Natural killer cell treated with Interleukin-12 subunit alpha and Interleukin-12 subunit beta and Interleukin-15 and Interleukin-18, amount 100 ng/mL, for 72 hours (primary cell): ENCODE measurements around the gene CAPN8. TPM values are rescaled to one million over a fixed set of nuclear protein-coding genes. Genes with fewer than 3 reads are reported as not detected.

Experiments
- ATAC-seq, 2 donors: fragments of 150-1000 bp; cut with Tn5 transposase in 1 of 2; sonication (Bioruptor Pico), chemical (Tn5 transposase) in 1 of 2; 2 replicates each; pipeline ENCODE4 v1.10.0; 2021
- DNase-seq: peaks from one replicate; pipeline ENCODE4 v3.0.0; 2022; ENCODE audit warnings: low spot score
- H3K27ac Mint-ChIP-seq, 2 donors: 1 replicate in 1 of 2; 2 replicates in 1 of 2; pipeline ENCODE4 v1.8.0; 2022; ENCODE audit warnings: mixed read lengths in 2 of 2, mild to moderate bottlenecking in 1 of 2, moderate library complexity in 1 of 2
- H3K27me3 Mint-ChIP-seq, 2 donors: 1 replicate in 1 of 2; 2 replicates in 1 of 2; pipeline ENCODE4 v1.8.0; 2022; ENCODE audit warnings: mixed read lengths in 2 of 2
- H3K36me3 Mint-ChIP-seq: one replicate; pipeline ENCODE4 v1.8.0; 2022; ENCODE audit warnings: mixed read lengths
- H3K4me1 Mint-ChIP-seq, 2 donors: 1 replicate in 1 of 2; 2 replicates in 1 of 2; pipeline ENCODE4 v1.8.0; 2022; ENCODE audit warnings: low read depth in 2 of 2, mixed read lengths in 2 of 2, mild to moderate bottlenecking in 1 of 2
- H3K4me3 Mint-ChIP-seq: one replicate; pipeline ENCODE4 v1.8.0; 2022; ENCODE audit warnings: mixed read lengths
- H3K9me3 Mint-ChIP-seq: 2 replicates; pipeline ENCODE4 v1.8.0; 2022; ENCODE audit warnings: mixed read lengths
- total RNA-seq, 2 donors: library from RNA; stranded (reverse); gene quantifications; one replicate each; pipeline ENCODE4 v1.2.3, GENCODE V29; 2022

CAPN8 gene
- total RNA-seq, 2 donors from 2014 or later: not detected

DNA sequence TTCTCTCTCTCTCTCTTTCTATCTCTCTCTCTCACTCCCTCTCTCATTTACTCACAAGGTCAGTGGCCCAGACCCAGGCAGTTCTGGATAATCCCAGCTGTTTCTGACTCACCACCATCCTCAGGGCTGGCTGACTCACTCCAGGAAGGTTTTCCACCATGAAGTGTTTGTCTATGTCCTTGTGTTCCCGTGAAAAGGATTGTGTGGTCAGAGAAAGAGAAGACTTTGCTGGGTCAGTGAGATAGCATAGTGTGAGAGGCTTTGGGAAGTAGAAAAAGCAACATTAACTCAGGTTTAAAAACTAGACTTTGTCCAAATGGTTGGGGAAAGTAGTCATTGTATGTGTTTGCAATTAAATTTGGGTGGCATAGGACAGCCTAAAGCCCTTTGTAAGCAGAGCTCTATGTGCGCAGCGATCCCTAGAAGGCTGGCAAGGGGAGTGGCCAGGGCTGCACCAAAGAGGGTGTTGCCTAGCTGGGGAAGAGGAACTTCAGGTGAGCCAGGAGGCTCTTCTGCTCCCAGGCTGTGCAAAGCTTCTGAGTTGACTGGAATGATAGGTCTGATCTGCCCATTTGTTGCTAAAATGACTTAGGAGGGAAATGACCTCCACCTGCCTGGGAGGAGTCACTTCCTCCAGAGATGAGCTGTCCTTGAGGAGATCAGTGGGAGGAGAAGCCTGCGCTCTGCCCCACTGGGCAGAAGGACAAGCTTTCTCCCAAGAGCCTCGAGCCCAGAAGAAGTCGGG is 41.9 kb upstream of the CAPN8 start:
- Mint-ChIP-seq H3K27ac (no peak overlapping the region), H3K9me3 (no peaks in the 10 kb centered on the region), H3K27me3 (no peaks in the 10 kb centered on the region), H3K36me3 (no peaks in the 10 kb centered on the region), H3K4me3 (no peak overlapping the region), H3K4me1 (peaks cover 12 to 22% of the 10 kb centered on the region in 2 donors)
- no peak for DNase-seq
- ATAC-seq: no peak

- ATAC-seq: no peak
- no peaks in the 10 kb centered on the region for H3K9me3 Mint-ChIP-seq
- H3K36me3 Mint-ChIP-seq: no peaks in the 10 kb centered on the region
- no peak overlapping the region for H3K27ac Mint-ChIP-seq
- DNase-seq: no peak
- no peak overlapping the region for H3K4me3 Mint-ChIP-seq
- H3K27me3 Mint-ChIP-seq: no peaks in the 10 kb centered on the region
- peaks cover 13 to 22% of the 10 kb centered on the region in 2 donors for H3K4me1 Mint-ChIP-seq
Measured at GRCh38 chr1:223706077-223706973, 40.8 kb upstream of the CAPN8 start.

DNA sequence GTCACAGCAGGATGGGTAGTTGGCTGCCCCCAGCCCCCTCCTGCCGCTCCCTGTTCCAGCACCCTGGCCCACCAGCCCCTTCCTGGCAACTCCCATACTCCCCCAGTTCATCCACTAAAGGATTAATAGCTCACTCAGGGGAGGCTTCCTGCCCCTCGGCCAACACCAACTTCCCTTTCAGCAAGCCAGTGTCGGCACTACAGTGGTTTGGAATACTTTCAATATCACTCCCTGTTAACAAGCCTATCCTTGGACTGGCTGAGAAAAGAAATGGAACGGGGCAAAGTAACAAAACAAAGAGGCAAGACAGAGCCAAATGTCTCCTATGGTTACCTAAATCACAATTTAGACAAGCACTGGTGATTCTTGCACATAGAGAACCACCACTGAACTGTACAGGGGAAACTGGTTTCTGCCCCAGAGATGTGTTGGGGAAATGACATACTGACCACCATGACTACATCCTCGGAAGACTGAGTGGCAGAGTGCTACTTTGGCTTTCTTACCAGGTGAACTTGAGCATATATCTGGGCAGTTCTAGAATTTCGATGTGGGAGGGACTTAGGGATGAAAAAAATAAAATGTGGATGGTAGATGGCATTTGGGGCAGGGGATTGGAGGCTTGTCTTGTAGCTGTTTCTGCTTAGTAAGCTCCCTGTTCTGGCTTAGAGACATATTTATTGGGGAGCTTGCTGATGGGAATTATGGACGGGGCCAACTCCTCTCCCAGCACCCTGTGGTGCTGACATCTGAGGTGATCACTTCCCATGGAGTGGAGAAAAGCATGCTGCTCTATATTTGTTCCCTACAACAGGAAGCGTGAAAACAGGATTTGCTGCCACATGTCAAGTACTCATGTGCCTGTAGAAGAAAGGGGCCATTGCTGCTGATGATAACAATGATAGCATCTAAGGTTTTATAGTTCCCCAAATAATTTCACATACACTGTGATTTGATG is 39.7 kb upstream of the CAPN8 start:
- H3K36me3 Mint-ChIP-seq: no peaks in the 10 kb centered on the region
- no peaks in the 10 kb centered on the region for H3K27me3 Mint-ChIP-seq
- DNase-seq (no peak), ATAC-seq (peak; percentile 73 to 75)
- H3K9me3 Mint-ChIP-seq: no peaks in the 10 kb centered on the region
- peak overlapping the region in 1 of 2 donors; percentile 1 for H3K27ac Mint-ChIP-seq
- no peak overlapping the region for H3K4me3 Mint-ChIP-seq
- peaks cover 13 to 19% of the 10 kb centered on the region in 2 donors for H3K4me1 Mint-ChIP-seq

DNA sequence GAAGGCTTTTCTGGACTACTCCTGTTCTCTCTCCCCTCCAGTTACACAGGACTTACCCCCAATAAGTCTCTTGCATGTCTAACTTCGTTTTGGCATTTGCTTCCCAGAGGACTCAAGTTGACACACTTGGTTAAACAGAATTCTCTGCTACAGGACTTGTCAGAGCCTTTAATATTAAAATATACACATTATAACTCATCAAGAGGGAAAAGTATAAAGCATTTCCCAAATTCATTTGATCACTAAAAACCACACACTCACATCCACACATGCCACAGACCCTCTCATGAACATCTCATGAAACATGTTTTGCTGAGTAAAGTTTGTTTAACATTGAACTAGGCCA is 38.1 kb upstream of the CAPN8 start:
- Mint-ChIP-seq H3K27me3 (no peaks in the 10 kb centered on the region), H3K36me3 (no peaks in the 10 kb centered on the region), H3K4me1 (peaks cover 13 to 16% of the 10 kb centered on the region in 2 donors), H3K4me3 (no peak overlapping the region), H3K9me3 (no peaks in the 10 kb centered on the region), H3K27ac (no peak overlapping the region)
- DNase-seq: no peak
- ATAC-seq: no peak

GRCh38 chr1:223702735-223703667 is 37.5 kb upstream of the CAPN8 start:
- no peak for DNase-seq
- H3K4me3 Mint-ChIP-seq: no peak overlapping the region
- H3K36me3 Mint-ChIP-seq: no peaks in the 10 kb centered on the region
- H3K9me3 Mint-ChIP-seq: no peaks in the 10 kb centered on the region
- H3K27me3 Mint-ChIP-seq: no peaks in the 10 kb centered on the region
- no peak overlapping the region for H3K27ac Mint-ChIP-seq
- ATAC-seq: no peak
- H3K4me1 Mint-ChIP-seq: peaks cover 17 to 18% of the 10 kb centered on the region in 2 donors

- Mint-ChIP-seq H3K4me1 (peaks cover 17 to 22% of the 10 kb centered on the region in 2 donors), H3K9me3 (no peaks in the 10 kb centered on the region), H3K36me3 (no peaks in the 10 kb centered on the region), H3K27me3 (no peaks in the 10 kb centered on the region), H3K4me3 (no peak overlapping the region), H3K27ac (peak overlapping the region in 1 of 2 donors; percentile 47)
- ATAC-seq (no peak), DNase-seq (no peak)
Measured at GRCh38 chr1:223700942-223701637, 35.6 kb upstream of the CAPN8 start.

DNA sequence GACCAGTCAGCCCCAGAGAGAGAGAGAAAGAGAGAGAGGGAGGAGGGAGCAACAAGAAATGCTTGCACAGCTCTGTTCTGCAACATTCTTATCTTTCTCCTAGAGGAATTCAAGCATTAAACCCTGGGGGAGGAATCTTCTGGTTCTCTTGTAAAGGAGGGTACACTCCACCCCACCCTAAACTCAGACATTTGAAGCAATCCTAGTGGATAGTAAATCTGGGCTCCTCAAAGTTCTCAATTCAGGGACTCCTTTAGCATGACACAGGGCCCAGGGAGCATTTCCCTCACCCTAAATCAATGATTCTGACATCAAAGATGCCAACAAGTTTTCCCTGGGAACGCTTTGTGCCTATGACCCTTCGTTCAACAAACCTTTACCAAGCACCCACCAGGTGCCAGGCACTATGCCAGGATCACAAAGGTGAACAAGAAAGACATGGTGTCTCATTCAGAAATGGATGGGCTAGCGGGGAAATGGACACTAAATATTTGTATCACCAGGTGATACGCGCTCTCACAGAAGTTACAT is 35.0 kb upstream of the CAPN8 start:
- Mint-ChIP-seq H3K27me3 (no peaks in the 10 kb centered on the region), H3K27ac (peak overlapping the region in 1 of 2 donors; percentile 47), H3K36me3 (no peaks in the 10 kb centered on the region), H3K9me3 (no peaks in the 10 kb centered on the region), H3K4me1 (peaks cover 15 to 20% of the 10 kb centered on the region in 2 donors), H3K4me3 (no peak overlapping the region)
- ATAC-seq (no peak), DNase-seq (no peak)

DNA sequence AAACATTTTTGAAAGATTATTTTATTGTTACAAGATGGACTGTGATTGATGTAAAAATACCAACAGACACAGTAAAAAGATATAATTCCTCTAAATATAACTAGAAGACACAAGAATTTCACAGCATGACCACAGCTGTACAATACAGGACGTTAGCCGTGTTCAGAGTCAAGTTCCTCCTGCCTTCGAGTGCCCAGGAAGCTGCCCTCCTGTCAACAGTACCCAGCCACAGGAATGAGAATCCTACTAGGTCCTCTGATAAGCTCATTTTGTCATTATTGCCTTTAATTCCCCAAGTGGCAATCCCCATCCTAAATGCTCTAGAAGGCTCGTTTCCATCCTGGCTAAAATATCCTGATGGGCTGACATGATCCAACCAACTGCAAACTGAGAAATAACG is 30.4 kb upstream of the CAPN8 start:
- ATAC-seq (no peak), DNase-seq (no peak)
- peaks cover 5 to 10% of the 10 kb centered on the region in 2 donors for H3K4me1 Mint-ChIP-seq

GRCh38 chr1:223695014-223695548 is 29.6 kb upstream of the CAPN8 start:
- Mint-ChIP-seq H3K4me3 (no peak overlapping the region), H3K27ac (no peak overlapping the region), H3K9me3 (no peaks in the 10 kb centered on the region), H3K27me3 (no peaks in the 10 kb centered on the region), H3K36me3 (no peaks in the 10 kb centered on the region), H3K4me1 (peaks cover 5 to 10% of the 10 kb centered on the region in 2 donors)
- no peak for DNase-seq
- peak in 1 of 2 donors; percentile 22 for ATAC-seq

More for the DNA sequence above, 30.4 kb upstream of the CAPN8 start:
- Mint-ChIP-seq H3K27ac (no peak overlapping the region), H3K36me3 (no peaks in the 10 kb centered on the region), H3K9me3 (no peaks in the 10 kb centered on the region), H3K4me3 (no peak overlapping the region), H3K27me3 (no peaks in the 10 kb centered on the region)

DNA sequence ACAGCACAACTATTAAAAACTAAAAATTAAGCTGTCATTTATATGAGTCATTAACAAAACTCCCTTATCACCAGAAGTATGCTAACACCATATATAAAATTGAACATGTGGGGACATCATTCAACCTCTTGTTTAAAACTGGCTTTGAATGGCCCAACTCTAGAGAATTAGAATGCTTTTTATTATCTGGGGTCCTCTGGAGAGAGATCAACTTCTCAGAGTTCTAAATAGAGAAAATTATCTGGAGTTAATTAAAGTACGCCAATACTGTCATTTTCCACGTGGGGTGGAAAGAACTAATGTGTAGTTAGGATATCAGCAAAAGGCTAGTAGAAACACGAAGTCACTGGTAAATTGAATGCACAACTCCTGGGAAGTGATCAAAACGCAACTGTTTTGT is 25.6 kb upstream of the CAPN8 start:
- DNase-seq (no peak), ATAC-seq (no peak)
- H3K36me3 Mint-ChIP-seq: no peaks in the 10 kb centered on the region
- peaks cover 0 to 4% of the 10 kb centered on the region in 2 donors for H3K4me1 Mint-ChIP-seq
- no peak overlapping the region for H3K27ac Mint-ChIP-seq
- peaks cover 5 to 13% of the 10 kb centered on the region in 2 donors for H3K27me3 Mint-ChIP-seq
- H3K9me3 Mint-ChIP-seq: no peaks in the 10 kb centered on the region
- H3K4me3 Mint-ChIP-seq: no peak overlapping the region

DNA sequence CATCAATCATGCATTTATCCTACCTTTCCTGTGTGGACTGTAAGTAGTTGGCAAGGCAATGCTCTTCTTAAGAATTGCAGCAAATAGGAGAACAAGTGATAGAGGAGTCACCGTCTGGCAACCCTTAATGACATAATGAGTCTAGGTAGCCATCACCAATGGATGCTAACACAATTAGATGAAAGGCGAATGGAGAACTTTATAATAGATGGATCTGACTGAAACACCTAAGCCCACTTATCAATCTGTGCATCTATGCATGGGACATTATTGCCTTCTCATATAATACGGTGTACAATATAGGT is 18.9 kb upstream of the CAPN8 start:
- DNase-seq (no peak), ATAC-seq (no peak)
- Mint-ChIP-seq H3K4me3 (no peak overlapping the region), H3K9me3 (no peaks in the 10 kb centered on the region), H3K27ac (no peak overlapping the region), H3K27me3 (peaks cover 14 to 30% of the 10 kb centered on the region in 2 donors), H3K36me3 (no peaks in the 10 kb centered on the region), H3K4me1 (peaks cover 0 to 4% of the 10 kb centered on the region in 2 donors)
